Spinal cord (tissue), 10 donors: ENCODE results near the gene HHAT. TPM values are rescaled to one million over a fixed set of nuclear protein-coding genes. Genes with fewer than 3 reads are reported as not detected.

Source experiments
- DNase-seq, 6 donors: peaks; one replicate each; pipeline versions ENCODE4 v3.0.0 to v3.0.0-alpha.2; 2013 to 2015; ENCODE audit warnings: low spot score in 6 of 6, low read depth in 4 of 6
- H3K27ac ChIP-seq: one replicate; pipeline ENCODE4 v1.5.1; 2013; ENCODE audit warnings: low read depth, low read length, control low read depth
- H3K27me3 ChIP-seq: one replicate; pipeline ENCODE4 v1.6.1; 2013; ENCODE audit warnings: low read length; ENCODE audit not compliant: control insufficient read depth, insufficient read depth
- H3K36me3 ChIP-seq: one replicate; pipeline ENCODE4 v1.6.1; 2013; ENCODE audit warnings: low read length; ENCODE audit not compliant: control insufficient read depth, insufficient read depth
- H3K4me1 ChIP-seq: one replicate; pipeline ENCODE4 v1.6.1; 2013; ENCODE audit warnings: low read length; ENCODE audit not compliant: control insufficient read depth, insufficient read depth
- H3K4me3 ChIP-seq: one replicate; pipeline ENCODE4 v1.5.1; 2013; ENCODE audit warnings: low read depth, low read length, control low read depth
- H3K9me3 ChIP-seq: one replicate; pipeline ENCODE4 v1.6.1; 2013; ENCODE audit warnings: low read length; ENCODE audit not compliant: control insufficient read depth, insufficient read depth
- WGBS: methylation state at CpG from one replicate; pipeline ENCODE4 v1.1.5; 2013; ENCODE audit warnings: missing lambda C conversion rate; ENCODE audit not compliant: insufficient coverage; 5-methylcytosine and 5-hydroxymethylcytosine counted together
- polyA plus RNA-seq, 2 donors: library from polyadenylated mRNA; unstranded; fragments of 120-200 nt; gene quantifications; one replicate each; pipeline ENCODE4 v1.2.1, GENCODE V29; 2013; ENCODE audit not compliant: insufficient read length in 2 of 2
- total RNA-seq, 2 donors: library from RNA; depleted of rRNA in 1 of 2; stranded (reverse); fragments of 120-200 nt in 1 of 2; fragments of >200 nt in 1 of 2; gene quantifications; one replicate each; pipeline versions ENCODE4 v1.2.3 to v1.2.4, GENCODE V29; 2013 to 2014
- donor health status: healthy.

The HHAT gene
- total and polyA plus RNA-seq, 4 donors: 4.8 to 8.0 (median 6.1) TPM

DNA sequence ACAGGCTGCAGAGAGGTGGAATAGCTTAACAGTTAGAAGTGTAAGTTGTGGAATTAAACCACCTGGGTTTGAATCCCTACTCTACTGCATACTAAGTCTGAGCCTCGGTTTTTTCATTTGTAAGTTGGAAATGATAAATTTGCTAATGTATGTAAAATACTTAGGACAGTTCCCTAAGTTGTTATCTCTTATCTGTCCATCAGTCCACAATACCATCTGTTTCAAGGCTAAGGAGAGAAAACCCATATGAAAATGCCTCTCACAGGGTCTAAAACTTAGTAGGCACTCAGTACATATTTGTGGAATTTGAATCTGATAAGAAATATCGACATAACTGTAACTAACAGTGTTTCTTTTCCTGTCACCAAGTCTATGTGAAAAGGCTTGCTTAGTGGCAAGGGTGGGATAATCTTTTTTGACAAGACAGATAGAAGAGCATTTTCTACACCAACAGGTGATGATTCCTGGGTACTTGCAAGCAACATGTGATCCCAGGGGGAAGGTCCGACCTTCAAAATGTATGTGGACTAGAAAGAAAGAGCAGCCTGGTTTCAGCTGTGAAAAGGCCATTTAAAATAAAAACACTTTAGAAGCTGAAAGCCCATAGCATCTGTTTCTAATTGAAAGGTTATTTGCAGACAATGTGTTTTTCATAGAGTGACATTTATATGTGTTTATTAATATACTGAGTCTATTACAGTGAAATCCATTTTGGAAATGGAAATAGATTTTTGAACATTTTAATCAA lies 202.9 kb downstream of the HHAT start:
- peaks cover 3% of the 10 kb centered on the region for H3K4me1 ChIP-seq
- H3K9me3 ChIP-seq: no peaks in the 10 kb centered on the region
- no peaks in the 10 kb centered on the region for H3K36me3 ChIP-seq
- no peak overlapping the region for H3K4me3 ChIP-seq
- WGBS: 80% methylated on average over 1 of the region's 3 CpGs
- H3K27ac ChIP-seq: no peak overlapping the region
- H3K27me3 ChIP-seq: no peaks in the 10 kb centered on the region
- DNase-seq: peak in 1 of 6 donors; percentile 31

DNA sequence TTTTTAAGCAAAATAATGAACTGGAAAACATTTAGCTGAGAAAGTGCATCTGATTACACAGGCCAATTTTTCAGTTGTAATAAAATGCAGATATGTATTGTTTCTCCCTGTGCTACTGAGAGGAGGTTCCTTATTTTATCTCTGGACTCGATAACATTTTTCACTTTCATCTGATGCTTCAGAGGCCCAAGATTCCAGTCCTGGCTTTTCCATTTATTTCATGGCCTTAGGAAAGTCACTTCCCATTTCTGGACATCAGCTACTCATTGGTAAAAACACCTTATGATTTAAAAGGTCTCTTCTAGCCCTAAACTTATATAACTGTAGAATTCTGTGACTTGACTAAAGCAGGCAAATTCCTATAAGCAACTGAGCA lies 203.5 kb downstream of the HHAT start:
- DNase-seq: no peak
- no peaks in the 10 kb centered on the region for H3K9me3 ChIP-seq
- WGBS: 75% methylated on average over 1 of the region's 1 CpG

DNA sequence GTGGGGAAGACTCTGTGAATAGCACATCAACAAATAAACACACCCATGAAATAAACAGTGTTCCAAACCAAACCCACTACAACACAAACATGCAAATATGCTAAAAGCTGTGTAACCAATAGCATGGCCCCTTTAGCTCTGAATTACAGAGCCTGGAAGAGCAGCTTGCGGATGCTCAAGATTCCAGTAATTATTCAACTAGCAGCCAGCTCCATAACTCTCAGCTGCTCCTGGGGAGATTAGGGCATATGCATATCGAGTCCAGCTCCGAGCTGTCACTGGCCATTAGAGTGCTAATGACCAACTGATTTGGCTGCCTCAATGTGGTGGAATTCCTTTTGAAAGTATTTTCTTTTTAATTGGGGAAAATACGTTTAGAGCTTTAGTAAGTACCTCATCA lies 207.1 kb downstream of the HHAT start:
- H3K9me3 ChIP-seq: no peaks in the 10 kb centered on the region
- no peak overlapping the region for H3K27ac ChIP-seq
- no peaks in the 10 kb centered on the region for H3K27me3 ChIP-seq
- peak in 2 of 6 donors; percentile 46 to 76 for DNase-seq
- H3K4me1 ChIP-seq: peaks cover 3% of the 10 kb centered on the region
- H3K36me3 ChIP-seq: no peaks in the 10 kb centered on the region
- 38% methylated on average over 1 of the region's 4 CpGs for WGBS
- H3K4me3 ChIP-seq: no peak overlapping the region

More for the DNA sequence above, 203.5 kb downstream of the HHAT start:
- Histone ChIP-seq H3K4me3 (no peak overlapping the region), H3K27me3 (no peaks in the 10 kb centered on the region), H3K4me1 (peaks cover 3% of the 10 kb centered on the region), H3K27ac (no peak overlapping the region), H3K36me3 (no peaks in the 10 kb centered on the region)

DNA sequence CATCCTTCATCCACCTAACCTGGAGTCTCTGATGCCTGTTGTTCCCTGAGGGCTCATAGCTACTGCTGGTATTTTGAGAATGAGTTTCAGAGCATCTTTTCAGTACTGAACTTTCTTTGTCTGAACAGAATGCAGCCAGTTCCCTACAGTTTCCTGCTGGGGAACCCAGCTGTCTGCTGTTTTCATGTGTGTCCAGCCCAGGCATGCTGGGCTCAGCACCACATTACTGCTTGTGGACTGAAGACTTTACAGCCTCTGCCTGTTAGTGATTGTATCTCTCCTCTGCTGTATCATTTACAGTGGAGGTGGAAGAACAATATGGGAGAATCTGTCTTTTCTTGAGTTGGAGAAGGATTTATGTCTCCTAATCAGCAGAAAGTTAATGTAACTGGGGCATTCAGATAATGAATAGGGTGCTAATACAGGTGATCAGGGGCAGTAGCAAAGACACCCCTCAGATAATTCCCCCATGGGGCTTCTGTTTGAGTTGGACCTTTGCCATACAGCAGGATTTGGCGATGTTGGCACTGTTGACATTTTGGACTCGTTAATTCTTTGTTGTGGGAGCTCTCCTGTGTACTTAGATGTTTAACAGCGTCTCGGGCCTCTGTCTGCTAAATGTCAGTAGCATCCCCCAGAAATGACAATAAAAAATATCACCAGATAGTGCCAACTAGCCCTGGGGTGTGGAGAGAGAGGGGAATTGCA lies 207.7 kb downstream of the HHAT start:
- H3K36me3 ChIP-seq: no peaks in the 10 kb centered on the region
- H3K4me1 ChIP-seq: peaks cover 3% of the 10 kb centered on the region
- no peak overlapping the region for H3K4me3 ChIP-seq
- H3K9me3 ChIP-seq: no peaks in the 10 kb centered on the region
- no peaks in the 10 kb centered on the region for H3K27me3 ChIP-seq
- no CpG with 5 or more reads among the region's 4 CpGs for WGBS
- H3K27ac ChIP-seq: no peak overlapping the region
- peak in 3 of 6 donors; percentile 7 to 77 (median 59) for DNase-seq

DNA sequence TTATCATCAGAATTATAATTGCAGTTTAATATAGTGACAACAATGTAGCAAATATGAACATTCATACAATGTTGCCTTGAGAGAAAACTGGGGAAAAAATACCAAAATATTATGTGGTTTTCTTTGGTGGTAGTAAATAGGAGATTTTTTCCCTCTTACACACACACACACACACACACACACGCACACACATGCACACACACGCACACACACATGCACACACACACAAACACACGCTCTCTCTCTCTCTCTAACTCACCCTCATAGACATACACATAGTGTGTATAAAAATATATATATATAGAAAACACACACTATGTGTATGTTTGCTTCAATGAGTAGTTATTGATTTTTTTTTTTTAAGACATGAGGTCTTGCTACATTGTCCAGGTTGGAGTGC lies 211.6 kb downstream of the HHAT start:
- DNase-seq: no peak
- peaks cover 3% of the 10 kb centered on the region for H3K4me1 ChIP-seq
- no CpG with 5 or more reads among the region's 3 CpGs for WGBS
- H3K36me3 ChIP-seq: no peaks in the 10 kb centered on the region
- H3K9me3 ChIP-seq: no peaks in the 10 kb centered on the region
- H3K27ac ChIP-seq: no peak overlapping the region
- no peaks in the 10 kb centered on the region for H3K27me3 ChIP-seq
- H3K4me3 ChIP-seq: no peak overlapping the region

DNA sequence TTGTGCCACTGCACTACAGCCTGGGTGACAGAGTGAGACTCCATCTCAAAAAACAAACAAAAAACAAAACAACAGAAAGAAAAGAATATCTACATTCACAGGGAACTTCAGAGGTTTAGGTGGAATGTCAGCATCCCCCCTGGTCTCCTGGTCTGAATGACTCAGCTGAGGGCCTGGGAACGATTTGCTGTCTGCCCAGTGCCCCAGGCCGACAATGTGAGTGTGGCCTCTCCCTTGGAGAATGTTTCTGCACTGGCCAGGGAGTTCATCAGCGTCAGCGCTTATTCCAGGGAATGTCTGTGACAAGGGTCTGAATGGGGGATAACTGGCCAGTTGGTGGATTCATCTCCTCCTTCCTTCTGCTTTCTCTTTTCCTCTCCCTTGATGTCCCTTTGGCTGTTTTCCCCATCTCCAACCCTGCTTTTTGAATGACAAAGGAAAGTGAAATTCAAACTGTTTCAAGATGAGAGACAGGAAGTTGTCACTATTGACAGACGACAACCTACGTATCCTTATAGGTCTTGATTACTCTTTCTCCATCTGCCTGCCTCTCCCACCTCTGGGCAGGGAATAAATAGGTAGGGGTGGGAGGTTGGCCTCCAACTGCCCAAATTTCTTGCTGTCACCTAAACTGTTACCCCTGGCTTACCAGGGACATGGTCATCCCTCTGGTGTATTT lies 213.1 kb downstream of the HHAT start:
- Histone ChIP-seq H3K9me3 (no peaks in the 10 kb centered on the region), H3K4me3 (no peak overlapping the region)
- DNase-seq: no peak

DNA sequence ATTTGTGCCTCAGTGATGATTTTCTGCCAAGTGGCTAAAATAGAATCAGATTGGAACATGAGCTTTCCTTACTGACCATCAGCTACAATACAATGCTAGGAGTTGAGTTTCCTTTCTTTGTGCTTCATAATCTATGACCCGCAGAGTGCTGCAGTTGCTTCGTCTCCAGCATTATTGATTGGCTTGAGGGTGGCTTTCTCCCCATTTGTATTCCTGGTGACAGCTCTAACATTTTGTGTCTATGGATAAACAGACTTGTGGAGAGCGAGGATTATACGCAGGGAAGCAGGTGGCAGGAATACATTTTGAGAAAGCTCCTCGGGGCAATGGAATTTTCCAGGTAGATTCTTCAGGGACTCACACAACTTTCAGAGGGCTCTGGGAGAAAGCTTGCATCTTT lies 223.2 kb downstream of the HHAT start:
- peak in 1 of 6 donors; percentile 51 for DNase-seq
- H3K27me3 ChIP-seq: no peaks in the 10 kb centered on the region
- no peaks in the 10 kb centered on the region for H3K4me1 ChIP-seq
- H3K9me3 ChIP-seq: no peaks in the 10 kb centered on the region
- no peaks in the 10 kb centered on the region for H3K36me3 ChIP-seq
- WGBS: 82% methylated on average over 5 of the region's 5 CpGs
- no peak overlapping the region for H3K4me3 ChIP-seq
- no peak overlapping the region for H3K27ac ChIP-seq

More for the DNA sequence above, 213.1 kb downstream of the HHAT start:
- Histone ChIP-seq H3K4me1 (no peaks in the 10 kb centered on the region), H3K27me3 (no peaks in the 10 kb centered on the region), H3K27ac (no peak overlapping the region), H3K36me3 (no peaks in the 10 kb centered on the region)
- WGBS: 29% methylated on average over 1 of the region's 6 CpGs

DNA sequence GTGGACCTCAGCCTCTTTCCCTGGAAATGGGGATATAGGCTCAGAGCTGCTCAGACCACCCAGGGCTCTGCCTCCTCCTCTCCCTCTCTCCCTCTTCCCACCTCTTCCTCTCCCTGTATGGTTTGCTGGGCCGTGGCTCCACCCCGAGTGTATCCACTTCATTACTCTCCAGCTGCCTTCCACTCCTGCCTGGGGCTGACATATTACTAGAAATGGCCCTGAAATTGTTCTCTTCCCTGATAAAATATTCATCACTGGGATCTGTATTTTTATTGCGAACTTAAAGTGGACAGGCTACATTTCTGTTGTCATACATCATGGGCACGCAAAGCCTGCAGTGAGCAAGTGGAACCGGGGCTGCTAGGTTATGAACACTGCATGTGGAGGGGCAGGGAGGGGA lies 225.0 kb downstream of the HHAT start:
- peak in 1 of 6 donors; percentile 77 for DNase-seq
- Histone ChIP-seq H3K36me3 (no peaks in the 10 kb centered on the region), H3K27me3 (no peaks in the 10 kb centered on the region), H3K4me3 (no peak overlapping the region), H3K4me1 (no peaks in the 10 kb centered on the region), H3K27ac (no peak overlapping the region), H3K9me3 (no peaks in the 10 kb centered on the region)
- WGBS: 66% methylated on average over 5 of the region's 5 CpGs

DNA sequence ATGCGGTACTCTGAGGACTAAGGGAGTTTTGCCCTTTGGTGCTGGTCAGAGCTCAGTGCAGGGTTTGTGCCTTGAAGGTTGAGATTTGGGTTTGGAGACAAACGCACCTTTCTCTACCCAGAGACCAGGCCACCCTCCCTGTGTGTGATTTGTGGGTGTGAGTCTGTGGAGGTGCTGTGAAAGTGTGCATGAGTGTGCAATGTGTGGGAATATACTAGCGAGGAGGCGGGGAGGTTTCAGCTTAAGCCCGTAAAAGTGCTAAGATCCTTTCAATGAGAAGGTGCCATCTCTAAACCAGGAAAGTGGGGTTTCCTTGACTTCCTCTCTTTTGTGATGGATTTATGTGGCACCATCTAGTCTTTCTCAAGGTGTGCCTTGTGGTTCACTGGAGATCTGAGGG lies 225.7 kb downstream of the HHAT start:
- 95% methylated on average over 4 of the region's 5 CpGs for WGBS
- Histone ChIP-seq H3K4me3 (no peak overlapping the region), H3K4me1 (no peaks in the 10 kb centered on the region), H3K36me3 (no peaks in the 10 kb centered on the region), H3K9me3 (no peaks in the 10 kb centered on the region), H3K27me3 (no peaks in the 10 kb centered on the region), H3K27ac (no peak overlapping the region)
- no peak for DNase-seq
